Measurements from ENCODE around the gene RAP1GAP2. TPM values are rescaled to one million over a fixed set of nuclear protein-coding genes. Genes with fewer than 3 reads are reported as not detected.
"Not testable (repeated sequence)": the region's sequence is repeated elsewhere in the genome, so short reads cannot be mapped to it uniquely, and the experiment has no call there.

The RAP1GAP2 gene
- polyA plus RNA-seq, 1 donor = 21.3 TPM

GRCh38 chr17:3029213-3029913 is 233.1 kb downstream of the RAP1GAP2 start:
- Histone ChIP-seq H3K4me1 (ENCODE audit: control insufficient read depth, insufficient read depth, low read length) (no peaks in the 10 kb centered on the region), H3K4me3 (ENCODE audit: low read length) (no peak overlapping the region), H3K27me3 (ENCODE audit: control insufficient read depth, insufficient read depth, low read length) (no peaks in the 10 kb centered on the region), H3K36me3 (ENCODE audit: control insufficient read depth, insufficient read depth, low read length) (peaks cover 37% of the 10 kb centered on the region), H3K27ac (ENCODE audit: low read length) (no peak overlapping the region), H3K9me3 (ENCODE audit: control insufficient read depth, low read depth, low read length) (no peaks in the 10 kb centered on the region)
- DNase-seq = no peak
- WGBS (ENCODE audit: insufficient coverage, low lambda C conversion rate) = no CpG with 5 or more reads among the region's 19 CpGs

GRCh38 chr17:3030096-3030495 is 233.9 kb downstream of the RAP1GAP2 start:
- Histone ChIP-seq H3K27ac (ENCODE audit: low read length) (no peak overlapping the region), H3K36me3 (ENCODE audit: control insufficient read depth, insufficient read depth, low read length) (peaks cover 37% of the 10 kb centered on the region), H3K4me3 (ENCODE audit: low read length) (no peak overlapping the region), H3K4me1 (ENCODE audit: control insufficient read depth, insufficient read depth, low read length) (no peaks in the 10 kb centered on the region), H3K9me3 (ENCODE audit: control insufficient read depth, low read depth, low read length) (no peaks in the 10 kb centered on the region), H3K27me3 (ENCODE audit: control insufficient read depth, insufficient read depth, low read length) (no peaks in the 10 kb centered on the region)
- WGBS (ENCODE audit: insufficient coverage, low lambda C conversion rate) = 82% methylated on average over 4 of the region's 7 CpGs
- DNase-seq = no peak

DNA sequence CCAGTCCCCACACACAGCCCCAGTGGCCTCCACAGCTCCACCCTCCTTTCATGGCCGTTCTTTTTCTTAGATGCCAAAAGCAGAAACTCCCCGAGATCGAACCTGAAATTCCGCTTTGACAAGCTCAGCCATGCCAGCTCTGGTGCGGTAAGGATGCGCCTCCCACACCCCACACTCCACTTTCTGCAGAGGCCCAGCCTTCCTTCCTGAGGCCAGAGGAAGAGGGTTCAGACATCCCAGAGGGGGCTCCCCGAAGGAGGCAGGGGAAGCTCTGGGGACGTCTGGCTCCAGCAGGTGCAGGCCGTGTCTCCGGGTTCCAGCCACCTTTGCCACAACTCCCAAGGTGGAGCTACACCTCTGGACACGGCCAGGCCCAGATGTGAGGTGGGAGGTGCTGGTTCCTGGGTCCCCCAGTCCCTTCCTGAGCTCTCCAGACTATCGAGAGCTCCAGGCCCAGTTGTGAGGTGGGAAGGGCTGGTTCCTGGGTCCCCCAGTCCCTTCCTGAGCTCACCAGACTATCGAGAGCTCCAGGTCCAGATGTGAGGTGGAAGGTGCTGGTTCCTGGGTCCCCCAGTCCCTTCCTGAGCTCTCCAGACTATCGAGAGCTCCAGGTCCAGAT is 234.7 kb downstream of the RAP1GAP2 start:
- H3K36me3 ChIP-seq (ENCODE audit: control insufficient read depth, insufficient read depth, low read length) = peaks cover 33% of the 10 kb centered on the region
- WGBS (ENCODE audit: insufficient coverage, low lambda C conversion rate) = no CpG with 5 or more reads among the region's 14 CpGs
- H3K9me3 ChIP-seq (ENCODE audit: control insufficient read depth, low read depth, low read length); H3K4me3 ChIP-seq (ENCODE audit: low read length); H3K27me3 ChIP-seq (ENCODE audit: control insufficient read depth, insufficient read depth, low read length); H3K4me1 ChIP-seq (ENCODE audit: control insufficient read depth, insufficient read depth, low read length); DNase-seq; H3K27ac ChIP-seq (ENCODE audit: low read length): not testable (repeated sequence)

- Histone ChIP-seq H3K36me3 (ENCODE audit: control insufficient read depth, insufficient read depth, low read length) (peaks cover 21% of the 10 kb centered on the region), H3K4me1 (ENCODE audit: control insufficient read depth, insufficient read depth, low read length) (no peaks in the 10 kb centered on the region), H3K9me3 (ENCODE audit: control insufficient read depth, low read depth, low read length) (no peaks in the 10 kb centered on the region), H3K27ac (ENCODE audit: low read length) (no peak overlapping the region), H3K27me3 (ENCODE audit: control insufficient read depth, insufficient read depth, low read length) (no peaks in the 10 kb centered on the region), H3K4me3 (ENCODE audit: low read length) (no peak overlapping the region)
- no peak for DNase-seq
- no CpG with 5 or more reads among the region's 27 CpGs for WGBS (ENCODE audit: insufficient coverage, low lambda C conversion rate)
These were observed 236.3 kb downstream of the RAP1GAP2 start for GRCh38 chr17:3032258-3033247.

DNA sequence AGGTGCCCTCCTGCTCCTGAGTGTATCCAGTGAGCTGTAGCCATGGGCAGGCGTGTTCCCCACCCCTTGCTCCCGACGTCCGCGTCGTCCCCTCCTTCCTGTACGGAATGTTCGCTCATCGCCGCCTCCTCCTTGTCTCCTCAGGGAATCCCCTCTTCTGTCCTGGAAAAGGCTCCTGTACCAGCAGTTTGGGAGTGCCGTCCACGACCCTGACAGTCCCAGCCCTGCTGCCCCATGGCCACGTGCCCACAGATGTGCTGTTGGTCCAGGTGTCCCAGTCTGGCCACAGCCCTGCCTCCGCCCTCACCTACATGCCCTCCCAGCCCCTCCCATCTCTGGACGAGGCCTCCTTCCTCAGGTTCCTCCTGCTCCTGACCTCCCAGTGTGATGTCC is 237.0 kb downstream of the RAP1GAP2 start:
- Histone ChIP-seq H3K27me3 (ENCODE audit: control insufficient read depth, insufficient read depth, low read length) (no peaks in the 10 kb centered on the region), H3K4me3 (ENCODE audit: low read length) (no peak overlapping the region), H3K4me1 (ENCODE audit: control insufficient read depth, insufficient read depth, low read length) (no peaks in the 10 kb centered on the region), H3K9me3 (ENCODE audit: control insufficient read depth, low read depth, low read length) (no peaks in the 10 kb centered on the region), H3K36me3 (ENCODE audit: control insufficient read depth, insufficient read depth, low read length) (peaks cover 17% of the 10 kb centered on the region), H3K27ac (ENCODE audit: low read length) (no peak overlapping the region)
- DNase-seq = no peak
- WGBS (ENCODE audit: insufficient coverage, low lambda C conversion rate) = no CpG with 5 or more reads among the region's 15 CpGs

GRCh38 chr17:3033741-3034577 is 237.7 kb downstream of the RAP1GAP2 start:
- Histone ChIP-seq H3K4me3 (ENCODE audit: low read length) (no peak overlapping the region), H3K36me3 (ENCODE audit: control insufficient read depth, insufficient read depth, low read length) (peaks cover 14% of the 10 kb centered on the region), H3K27ac (ENCODE audit: low read length) (no peak overlapping the region), H3K4me1 (ENCODE audit: control insufficient read depth, insufficient read depth, low read length) (no peaks in the 10 kb centered on the region), H3K9me3 (ENCODE audit: control insufficient read depth, low read depth, low read length) (no peaks in the 10 kb centered on the region), H3K27me3 (ENCODE audit: control insufficient read depth, insufficient read depth, low read length) (no peaks in the 10 kb centered on the region)
- no CpG with 5 or more reads among the region's 26 CpGs for WGBS (ENCODE audit: insufficient coverage, low lambda C conversion rate)
- DNase-seq = no peak

DNA sequence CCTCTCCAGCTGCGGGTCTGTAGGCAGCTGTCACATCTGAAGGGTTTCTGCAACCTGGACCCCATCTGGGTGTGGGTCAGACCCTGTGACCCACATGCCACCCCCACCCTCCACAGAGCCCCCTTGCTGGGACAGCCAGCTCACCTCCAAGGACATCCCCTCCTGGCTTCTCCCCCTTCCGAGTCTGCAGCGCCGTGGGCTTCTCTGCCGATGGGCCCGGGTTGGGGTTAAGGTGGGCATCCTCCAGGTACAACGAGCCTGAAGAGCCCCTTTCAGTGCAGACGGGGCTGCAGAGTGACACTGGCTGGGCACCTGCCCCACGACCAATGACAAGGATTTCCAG is 238.3 kb downstream of the RAP1GAP2 start:
- H3K4me1 ChIP-seq (ENCODE audit: control insufficient read depth, insufficient read depth, low read length) = no peaks in the 10 kb centered on the region
- DNase-seq = no peak
- no peaks in the 10 kb centered on the region for H3K27me3 ChIP-seq (ENCODE audit: control insufficient read depth, insufficient read depth, low read length)
- H3K4me3 ChIP-seq (ENCODE audit: low read length) = no peak overlapping the region
- no peak overlapping the region for H3K27ac ChIP-seq (ENCODE audit: low read length)
- no CpG with 5 or more reads among the region's 9 CpGs for WGBS (ENCODE audit: insufficient coverage, low lambda C conversion rate)
- H3K36me3 ChIP-seq (ENCODE audit: control insufficient read depth, insufficient read depth, low read length) = peaks cover 8% of the 10 kb centered on the region
- H3K9me3 ChIP-seq (ENCODE audit: control insufficient read depth, low read depth, low read length) = no peaks in the 10 kb centered on the region

- no CpG with 5 or more reads among the region's 13 CpGs for WGBS (ENCODE audit: insufficient coverage, low lambda C conversion rate)
- Histone ChIP-seq H3K9me3 (ENCODE audit: control insufficient read depth, low read depth, low read length) (no peaks in the 10 kb centered on the region), H3K4me3 (ENCODE audit: low read length) (no peak overlapping the region), H3K4me1 (ENCODE audit: control insufficient read depth, insufficient read depth, low read length) (no peaks in the 10 kb centered on the region), H3K27ac (ENCODE audit: low read length) (no peak overlapping the region), H3K36me3 (ENCODE audit: control insufficient read depth, insufficient read depth, low read length) (peaks cover 7% of the 10 kb centered on the region), H3K27me3 (ENCODE audit: control insufficient read depth, insufficient read depth, low read length) (no peaks in the 10 kb centered on the region)
- no peak for DNase-seq
These were observed 239.2 kb downstream of the RAP1GAP2 start for GRCh38 chr17:3035256-3035967.

- Histone ChIP-seq H3K9me3 (ENCODE audit: control insufficient read depth, low read depth, low read length) (no peaks in the 10 kb centered on the region), H3K27me3 (ENCODE audit: control insufficient read depth, insufficient read depth, low read length) (no peaks in the 10 kb centered on the region), H3K4me1 (ENCODE audit: control insufficient read depth, insufficient read depth, low read length) (no peaks in the 10 kb centered on the region), H3K36me3 (ENCODE audit: control insufficient read depth, insufficient read depth, low read length) (peaks cover 3% of the 10 kb centered on the region), H3K27ac (ENCODE audit: low read length) (no peak overlapping the region), H3K4me3 (ENCODE audit: low read length) (no peak overlapping the region)
- WGBS (ENCODE audit: insufficient coverage, low lambda C conversion rate) = no CpG with 5 or more reads among the region's 7 CpGs
- no peak for DNase-seq
These were observed 239.7 kb downstream of the RAP1GAP2 start for GRCh38 chr17:3035968-3036280.

Measured in large intestine (tissue), 3 donors.